ENCODE results near the gene CD22.
"Not testable (repeated sequence)": the region's sequence is repeated elsewhere in the genome, so short reads cannot be mapped to it uniquely, and the experiment has no call there.

Gene CD22

DNA sequence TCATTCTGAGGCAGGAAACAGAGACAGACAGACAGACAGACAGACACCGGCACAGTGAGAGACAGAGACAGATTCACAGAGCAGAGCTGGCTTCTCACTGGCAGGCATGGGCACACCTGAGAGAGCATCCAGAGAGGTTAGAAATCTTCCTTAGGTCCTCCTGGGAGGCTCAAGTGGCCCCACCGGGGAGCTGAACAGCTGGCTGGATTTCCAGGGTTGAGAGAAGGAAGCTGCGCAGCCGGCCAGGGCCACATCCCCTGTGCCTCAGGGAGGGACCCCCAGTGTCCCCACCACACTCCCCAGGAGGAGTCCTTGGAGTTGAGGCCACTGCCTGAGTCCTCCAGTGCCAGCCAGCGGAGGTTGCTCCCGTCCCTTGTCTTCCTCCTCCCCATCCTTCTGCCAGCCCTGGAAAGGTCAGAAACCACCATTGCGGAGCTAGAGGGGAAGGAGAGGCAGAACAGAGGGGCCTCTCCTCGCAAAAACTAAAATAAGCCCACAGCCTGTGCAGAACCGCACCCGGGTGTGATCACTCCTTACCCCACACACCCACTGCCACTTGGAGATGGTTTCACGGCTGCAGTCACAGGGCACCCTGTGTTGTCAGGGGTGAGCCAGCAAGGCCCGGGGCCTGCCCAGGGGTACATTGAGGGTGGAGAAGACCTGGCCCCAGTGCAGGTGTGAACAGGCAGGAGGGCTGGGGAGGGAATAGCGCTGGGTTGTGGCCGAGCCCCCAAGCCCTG, 33.4 kb downstream of the CD22 start:
- no peak for DNase-seq

- DNase-seq, result no peak
Observed at GRCh38 chr19:35363001-35363590, 34.1 kb downstream of the CD22 start.

DNA sequence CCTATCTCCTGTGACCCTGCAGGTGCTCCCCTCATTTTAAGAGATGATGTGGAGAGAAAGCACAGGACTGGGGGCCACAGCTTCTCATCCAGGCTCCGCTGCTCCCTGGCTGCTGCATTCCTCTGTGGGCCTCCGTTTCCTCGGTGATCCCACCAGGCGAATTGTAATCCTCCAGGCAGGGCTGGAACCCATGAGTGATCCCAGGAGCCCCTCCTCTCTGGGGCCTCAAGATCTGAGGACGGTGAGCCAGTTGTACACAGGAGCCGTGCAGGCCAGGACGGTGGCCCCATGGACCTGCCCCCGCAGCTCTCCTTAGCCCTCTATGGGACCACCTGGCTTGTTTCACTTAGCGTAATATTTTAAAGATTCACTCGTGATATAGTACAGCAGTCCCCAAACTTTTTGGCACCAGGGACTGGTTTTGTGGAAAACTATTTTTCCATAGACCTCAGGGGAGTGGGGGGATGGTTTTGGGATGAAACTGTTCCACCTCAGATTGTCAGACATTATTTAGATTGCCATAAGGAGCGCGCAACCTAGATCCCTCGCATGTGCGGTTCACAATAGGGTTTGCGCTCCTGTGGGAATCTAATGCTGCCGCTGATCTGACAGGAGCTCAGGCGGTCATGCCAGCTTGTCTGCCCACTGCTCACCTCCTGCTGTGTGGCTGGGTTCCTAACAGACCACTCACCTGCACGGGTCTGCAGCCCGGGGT, 34.9 kb downstream of the CD22 start:
- DNase-seq, result no peak

DNA sequence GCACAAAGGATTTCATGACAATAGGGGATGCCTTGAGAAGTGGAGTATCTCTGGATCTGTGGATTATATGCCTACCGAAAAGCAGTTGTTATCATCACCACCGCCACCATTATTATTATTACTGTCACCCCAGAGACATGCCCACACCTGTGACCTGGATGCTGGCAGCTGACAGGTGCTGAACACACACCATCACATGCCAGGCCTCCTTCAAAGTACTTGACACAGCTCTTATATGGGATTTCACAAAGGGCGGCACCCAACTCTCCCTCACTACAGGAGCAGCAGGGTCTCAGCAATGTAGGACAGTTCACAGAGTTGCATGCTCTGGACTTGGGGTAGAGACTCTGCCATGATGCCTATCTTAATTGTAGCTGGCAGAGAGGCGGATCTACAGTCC, 36.3 kb downstream of the CD22 start:
- DNase-seq, result no peak

DNA sequence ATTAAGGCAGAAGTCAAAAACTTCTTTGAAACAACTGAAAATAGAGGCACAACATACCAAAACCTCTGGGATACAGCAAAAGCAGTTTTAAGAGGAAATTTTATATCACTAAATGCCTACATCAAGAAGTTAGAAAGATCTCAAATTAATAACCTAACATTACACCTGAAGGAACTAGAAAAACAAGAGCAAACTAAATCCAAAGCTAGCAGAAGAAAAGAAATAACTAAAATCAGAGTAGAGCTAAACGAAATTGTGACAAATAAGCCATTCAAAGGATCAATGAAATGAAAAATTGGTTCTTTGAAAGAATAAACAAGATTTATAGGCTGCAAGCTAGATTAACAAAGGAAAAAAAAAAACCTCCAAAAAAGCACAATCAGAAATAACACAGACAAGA, 39.4 kb downstream of the CD22 start:
- DNase-seq, result no peak

DNA sequence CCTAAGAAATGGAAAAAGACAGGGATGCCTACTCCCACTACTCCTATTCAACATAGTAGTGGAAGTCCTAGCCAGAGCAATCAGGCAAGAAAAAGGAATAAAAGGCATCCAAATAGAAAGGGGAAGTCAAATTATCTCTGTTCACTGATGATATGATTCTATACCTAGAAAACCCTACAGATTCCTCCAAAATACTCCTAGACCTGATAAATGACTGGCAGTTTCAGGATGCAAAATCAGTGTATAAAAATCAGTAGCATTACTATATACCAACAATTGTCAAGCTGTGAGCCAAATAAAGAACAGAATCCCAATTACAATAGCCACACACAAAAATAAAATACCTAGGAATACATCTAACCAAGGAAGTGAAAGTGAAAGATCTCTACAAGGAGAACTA, 40.5 kb downstream of the CD22 start:
- no peak for DNase-seq

- DNase-seq, result no peak
Observed at GRCh38 chr19:35370722-35371121, 41.7 kb downstream of the CD22 start, which contains the start of gene GPR42. GPR42 (plus strand) TSS chr19:35371068; CDS start chr19:35371360, 292 bp downstream.

GRCh38 chr19:35373492-35373891, 44.5 kb downstream of the CD22 start:
- no peak for DNase-seq

DNA sequence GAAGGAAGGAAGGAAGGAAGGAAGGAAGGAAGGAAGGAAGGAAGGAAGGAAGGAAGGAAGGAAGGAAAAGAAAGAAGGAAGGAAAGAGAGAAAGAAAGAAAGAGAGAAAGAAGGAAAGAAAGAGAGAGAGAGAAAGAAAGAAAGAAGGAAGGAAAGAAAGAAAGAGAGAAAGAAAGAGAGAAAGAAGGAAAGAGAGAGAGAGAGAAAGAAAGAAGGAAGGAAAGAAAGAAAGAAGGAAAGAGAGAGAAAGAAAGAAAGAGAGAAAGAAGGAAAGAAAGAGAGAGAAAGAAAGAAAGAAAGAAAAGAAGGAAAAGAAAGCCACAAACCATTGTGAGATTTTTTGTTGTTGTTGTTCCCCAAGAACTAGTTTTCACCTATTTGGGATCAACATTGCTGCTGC, 45.0 kb downstream of the CD22 start:
- DNase-seq, result not testable (repeated sequence)

GRCh38 chr19:35375505-35376307, 46.7 kb downstream of the CD22 start:
- no peak for DNase-seq

DNA sequence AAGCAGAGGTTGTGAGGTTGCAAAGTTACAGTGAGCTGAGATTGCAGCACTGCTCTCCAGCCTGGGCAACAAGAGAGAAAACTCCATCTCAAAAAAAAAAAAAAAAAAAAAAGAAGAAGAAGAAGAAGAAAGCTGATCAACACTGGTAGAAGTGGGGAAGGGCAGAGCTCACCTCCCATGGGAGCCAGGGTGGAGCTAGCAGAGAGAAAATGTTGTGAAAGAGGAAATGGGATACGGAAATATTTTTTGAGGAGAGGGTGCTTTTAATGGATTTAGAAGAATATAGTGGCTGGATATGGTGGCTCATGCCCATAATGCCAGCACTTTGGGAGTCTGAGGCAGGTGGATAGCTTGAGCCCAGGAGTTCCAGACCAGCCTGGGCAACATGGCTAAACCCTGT, 48.7 kb downstream of the CD22 start:
- no peak for DNase-seq

DNA sequence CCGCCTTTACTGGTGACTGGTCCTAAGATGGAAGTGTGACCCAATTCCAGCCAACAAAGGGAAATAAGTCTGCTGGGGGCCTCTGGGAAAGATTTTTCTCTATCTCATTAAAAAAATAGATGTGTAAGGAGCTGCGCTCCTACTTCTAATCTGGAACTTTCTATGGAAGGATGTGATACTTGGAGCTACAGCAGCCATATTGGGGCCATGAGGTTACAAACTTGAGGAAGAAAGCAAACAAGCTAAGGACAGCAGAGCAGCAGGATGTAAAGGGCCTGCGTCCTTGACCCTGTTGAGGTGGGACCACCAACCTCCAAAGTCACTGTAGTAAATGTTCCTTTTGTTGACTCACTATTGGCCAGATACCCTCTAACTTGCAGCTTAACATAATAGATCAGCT, 49.4 kb downstream of the CD22 start:
- no peak for DNase-seq

GRCh38 chr19:35379545-35379944, 50.6 kb downstream of the CD22 start:
- not testable (repeated sequence) for DNase-seq

GRCh38 chr19:35379992-35380391, 51.0 kb downstream of the CD22 start:
- no peak for DNase-seq

- DNase-seq, result no peak
Observed at GRCh38 chr19:35380450-35381124, 51.6 kb downstream of the CD22 start.

DNA sequence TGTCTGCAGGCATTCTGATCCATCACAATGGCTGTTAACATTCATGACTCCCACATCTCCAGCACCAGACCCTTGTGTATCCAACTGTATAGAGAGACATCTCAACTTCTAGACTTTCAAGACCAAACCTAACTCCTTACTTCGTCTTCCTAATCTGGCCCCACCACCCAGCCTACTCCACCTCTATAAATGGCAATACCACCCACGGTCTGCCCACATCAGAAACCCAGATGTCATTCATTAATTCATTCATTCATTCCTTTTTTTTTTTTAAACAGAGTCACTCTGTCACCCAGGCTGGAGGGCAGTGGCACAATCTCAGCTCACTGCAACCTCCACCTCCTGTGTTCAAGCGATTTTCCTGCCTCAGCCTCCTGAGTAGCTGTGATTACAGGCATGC, 52.3 kb downstream of the CD22 start:
- no peak for DNase-seq

GRCh38 chr19:35381926-35382325, 52.9 kb downstream of the CD22 start:
- DNase-seq, result no peak

DNA sequence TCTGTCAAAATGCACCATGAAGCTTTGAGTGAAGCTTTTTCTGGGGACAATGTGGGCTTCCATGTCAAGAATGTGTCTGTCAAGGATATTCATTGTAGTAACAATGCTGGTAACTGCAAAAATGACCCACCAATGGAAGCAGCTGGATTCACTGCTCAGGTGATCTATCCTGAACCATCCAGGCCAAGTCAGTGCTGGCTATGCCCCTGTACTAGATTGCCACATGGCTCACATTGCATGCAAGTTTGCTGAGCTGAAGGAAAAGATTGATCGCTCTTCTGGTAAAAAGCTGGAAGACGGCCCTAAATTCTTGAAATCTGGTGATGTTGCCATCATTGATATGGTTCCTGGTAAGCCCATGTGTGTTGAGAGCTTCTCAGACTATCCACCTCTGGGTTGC, 54.5 kb downstream of the CD22 start:
- DNase-seq, result no peak

GRCh38 chr19:35388277-35389054, 59.5 kb downstream of the CD22 start:
- no peak for DNase-seq

GRCh38 chr19:35389192-35389861, 60.3 kb downstream of the CD22 start:
- DNase-seq, result no peak

Measured in NCI-H69 (cell line).